Breast epithelium (tissue), 3 donors: ENCODE results near the gene ZNF750.

ENCODE experiments used
- POLR2A ChIP-seq: fragments of 450-650 bp; IDR thresholded peaks from one replicate; pipeline ENCODE4 v1.6.1; 2016; ENCODE audit warnings: antibody characterized with exemption, mild to moderate bottlenecking, moderate library complexity
- TF ChIP-seq, protein P1 (sequence below), 3 donors: fragments of 450-650 bp; IDR thresholded peaks; one replicate each; pipeline ENCODE4 v1.5.1; 2016 to 2017; ENCODE audit warnings: antibody characterized with exemption in 3 of 3, mild to moderate bottlenecking in 3 of 3, moderate library complexity in 3 of 3

DNA sequence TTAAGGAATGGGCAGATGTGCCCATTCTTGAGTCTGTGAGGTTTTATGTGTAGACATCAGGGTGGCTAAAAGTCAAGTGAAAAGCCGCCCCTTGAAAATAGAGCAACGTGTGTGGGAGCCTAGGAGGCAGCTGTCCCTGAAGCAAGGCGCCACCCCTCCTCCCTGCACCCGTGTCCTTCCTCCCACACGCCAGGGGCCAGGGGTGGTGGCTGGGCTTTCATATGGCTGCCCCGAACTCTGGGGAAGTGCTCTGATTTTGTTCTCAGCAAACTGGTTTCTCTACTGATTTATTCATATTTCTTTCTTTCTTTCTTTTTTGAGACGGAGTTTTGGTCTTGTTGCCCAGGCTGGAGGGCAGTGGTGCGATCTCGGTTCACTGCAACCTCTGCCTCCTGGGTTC, 4.7 kb downstream of the ZNF750 start:
- TF ChIP-seq, protein P1, sequence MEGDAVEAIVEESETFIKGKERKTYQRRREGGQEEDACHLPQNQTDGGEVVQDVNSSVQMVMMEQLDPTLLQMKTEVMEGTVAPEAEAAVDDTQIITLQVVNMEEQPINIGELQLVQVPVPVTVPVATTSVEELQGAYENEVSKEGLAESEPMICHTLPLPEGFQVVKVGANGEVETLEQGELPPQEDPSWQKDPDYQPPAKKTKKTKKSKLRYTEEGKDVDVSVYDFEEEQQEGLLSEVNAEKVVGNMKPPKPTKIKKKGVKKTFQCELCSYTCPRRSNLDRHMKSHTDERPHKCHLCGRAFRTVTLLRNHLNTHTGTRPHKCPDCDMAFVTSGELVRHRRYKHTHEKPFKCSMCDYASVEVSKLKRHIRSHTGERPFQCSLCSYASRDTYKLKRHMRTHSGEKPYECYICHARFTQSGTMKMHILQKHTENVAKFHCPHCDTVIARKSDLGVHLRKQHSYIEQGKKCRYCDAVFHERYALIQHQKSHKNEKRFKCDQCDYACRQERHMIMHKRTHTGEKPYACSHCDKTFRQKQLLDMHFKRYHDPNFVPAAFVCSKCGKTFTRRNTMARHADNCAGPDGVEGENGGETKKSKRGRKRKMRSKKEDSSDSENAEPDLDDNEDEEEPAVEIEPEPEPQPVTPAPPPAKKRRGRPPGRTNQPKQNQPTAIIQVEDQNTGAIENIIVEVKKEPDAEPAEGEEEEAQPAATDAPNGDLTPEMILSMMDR (IDR thresholded peaks at IDR 0.05) = no peak
- no peak for TF ChIP-seq POLR2A
